OCI-LY1 (cell line): Measurements from ENCODE around the gene IL17RB.

Experiments
- H2AFZ ChIP-seq: fragments of 200-600 bp; sonication (generic), shearing (Covaris generic); 2 replicates; pipeline ENCODE4 v1.6.0; 2014; ENCODE audit warnings: antibody characterized with exemption, mild to moderate bottlenecking, low read length
- H3F3A ChIP-seq: fragments of 200-600 bp; sonication (generic), shearing (Covaris generic); 2 replicates; pipeline ENCODE4 v1.6.0; 2014; ENCODE audit warnings: mild to moderate bottlenecking, antibody characterized with exemption, low read length, moderate library complexity; ENCODE audit not compliant: insufficient read depth
- H3K27ac ChIP-seq: fragments of 200-600 bp; sonication (generic); 2 replicates; pipeline ENCODE4 v1.5.1; 2014; ENCODE audit warnings: low read length, mixed run types, mild to moderate bottlenecking, low read depth; ENCODE audit not compliant: poor library complexity, severe bottlenecking
- H3K27me3 ChIP-seq: fragments of 200-600 bp; sonication (generic); 2 replicates; pipeline ENCODE4 v1.6.0; 2014; ENCODE audit warnings: antibody characterized with exemption, mild to moderate bottlenecking, low read length, moderate library complexity; ENCODE audit not compliant: insufficient read depth
- H3K36me3 ChIP-seq: fragments of 200-600 bp; sonication (generic); 2 replicates; pipeline ENCODE4 v1.6.1; 2014; ENCODE audit warnings: mild to moderate bottlenecking, antibody characterized with exemption, low read length, moderate library complexity, mixed read lengths; ENCODE audit not compliant: insufficient read depth
- H3K4me1 ChIP-seq: fragments of 200-600 bp; sonication (generic); 2 replicates; pipeline ENCODE4 v1.5.1; 2014; ENCODE audit warnings: mild to moderate bottlenecking, low read length, moderate library complexity; ENCODE audit not compliant: insufficient read depth, severe bottlenecking
- H3K4me2 ChIP-seq: fragments of 200-600 bp; sonication (generic), shearing (Covaris generic); 2 replicates; pipeline ENCODE4 v1.6.1; 2014; ENCODE audit warnings: low read length
- H3K4me3 ChIP-seq: fragments of 200-600 bp; sonication (generic); 2 replicates; pipeline ENCODE4 v1.5.1; 2014; ENCODE audit warnings: low read length, low read depth, mild to moderate bottlenecking, mixed read lengths; ENCODE audit not compliant: poor library complexity, severe bottlenecking
- H3K79me2 ChIP-seq: fragments of 200-600 bp; shearing (Covaris generic); 2 replicates; pipeline ENCODE4 v1.6.1; 2016; ENCODE audit warnings: mixed run types, low read length, mixed read lengths; ENCODE audit not compliant: insufficient read depth
- H3K9ac ChIP-seq: fragments of 200-600 bp; sonication (generic), shearing (Covaris generic); 2 replicates; pipeline ENCODE4 v1.6.1; 2014; ENCODE audit warnings: mild to moderate bottlenecking, low read length, mixed read lengths
- H3K9me2 ChIP-seq: fragments of 200-600 bp; sonication (generic), shearing (Covaris generic); 2 replicates; pipeline ENCODE4 v1.6.1; 2014; ENCODE audit warnings: low read depth, mild to moderate bottlenecking, low read length, mixed read lengths
- H3K9me3 ChIP-seq: fragments of 200-600 bp; shearing (Covaris generic); 2 replicates; pipeline ENCODE4 v1.6.1; 2014; ENCODE audit warnings: low read length, mixed read lengths
- H4K20me1 ChIP-seq: fragments of 200-600 bp; sonication (generic), shearing (Covaris generic); 2 replicates; pipeline ENCODE4 v1.6.0; 2016; ENCODE audit warnings: mild to moderate bottlenecking, low read length; ENCODE audit not compliant: insufficient read depth
- EZH2 ChIP-seq: fragments of 200-600 bp; sonication (generic), shearing (Covaris generic); IDR thresholded peaks from 2 replicates; pipeline ENCODE4 v1.8.0; 2017; ENCODE audit warnings: borderline replicate concordance, mixed run types, mild to moderate bottlenecking, antibody characterized with exemption, low read length, moderate library complexity, mixed read lengths
- TF ChIP-seq, protein P1 (sequence below): fragments of 200-600 bp; sonication (generic), shearing (Covaris generic); IDR thresholded peaks from 2 replicates; pipeline ENCODE4 v1.5.1; 2017; ENCODE audit warnings: mild to moderate bottlenecking, antibody characterized with exemption, low read length, moderate library complexity, mixed read lengths

The IL17RB gene

DNA sequence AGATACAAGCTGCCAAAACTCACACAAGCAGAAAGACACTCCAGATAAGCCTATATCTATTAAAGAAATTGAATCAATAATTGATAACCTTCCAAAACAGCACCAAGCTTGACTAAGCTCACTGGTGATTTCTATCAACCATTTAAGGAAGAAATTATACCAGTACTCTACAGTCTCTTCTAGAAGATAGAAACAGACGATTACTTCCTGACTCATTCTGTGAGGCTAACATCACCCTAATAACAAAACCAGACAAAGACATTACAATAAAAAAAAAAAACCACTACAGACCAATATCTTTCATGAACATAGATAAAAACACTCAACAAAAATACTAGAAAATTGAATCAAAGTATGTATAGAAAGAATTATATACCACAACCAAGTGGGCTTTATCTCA is 20.3 kb upstream of the IL17RB start:
- H3K9me2 ChIP-seq = no peaks in the 10 kb centered on the region
- no peaks in the 10 kb centered on the region for H3K4me1 ChIP-seq
- H3K79me2 ChIP-seq = no peaks in the 10 kb centered on the region
- H3K36me3 ChIP-seq = no peaks in the 10 kb centered on the region
- H3K9ac ChIP-seq = no peak overlapping the region
- no peaks in the 10 kb centered on the region for H3K9me3 ChIP-seq
- H4K20me1 ChIP-seq = no peaks in the 10 kb centered on the region
- H3K27ac ChIP-seq = no peak overlapping the region
- no peaks in the 10 kb centered on the region for H3K27me3 ChIP-seq
- H3K4me3 ChIP-seq = no peak overlapping the region
- no peaks in the 10 kb centered on the region for H3F3A ChIP-seq
- H2AFZ ChIP-seq = no peak overlapping the region
- H3K4me2 ChIP-seq = no peak overlapping the region
- TF ChIP-seq EZH2 = no peak
- TF ChIP-seq, protein P1, sequence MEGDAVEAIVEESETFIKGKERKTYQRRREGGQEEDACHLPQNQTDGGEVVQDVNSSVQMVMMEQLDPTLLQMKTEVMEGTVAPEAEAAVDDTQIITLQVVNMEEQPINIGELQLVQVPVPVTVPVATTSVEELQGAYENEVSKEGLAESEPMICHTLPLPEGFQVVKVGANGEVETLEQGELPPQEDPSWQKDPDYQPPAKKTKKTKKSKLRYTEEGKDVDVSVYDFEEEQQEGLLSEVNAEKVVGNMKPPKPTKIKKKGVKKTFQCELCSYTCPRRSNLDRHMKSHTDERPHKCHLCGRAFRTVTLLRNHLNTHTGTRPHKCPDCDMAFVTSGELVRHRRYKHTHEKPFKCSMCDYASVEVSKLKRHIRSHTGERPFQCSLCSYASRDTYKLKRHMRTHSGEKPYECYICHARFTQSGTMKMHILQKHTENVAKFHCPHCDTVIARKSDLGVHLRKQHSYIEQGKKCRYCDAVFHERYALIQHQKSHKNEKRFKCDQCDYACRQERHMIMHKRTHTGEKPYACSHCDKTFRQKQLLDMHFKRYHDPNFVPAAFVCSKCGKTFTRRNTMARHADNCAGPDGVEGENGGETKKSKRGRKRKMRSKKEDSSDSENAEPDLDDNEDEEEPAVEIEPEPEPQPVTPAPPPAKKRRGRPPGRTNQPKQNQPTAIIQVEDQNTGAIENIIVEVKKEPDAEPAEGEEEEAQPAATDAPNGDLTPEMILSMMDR = no peak

- no peaks in the 10 kb centered on the region for H3K9me2 ChIP-seq
- no peaks in the 10 kb centered on the region for H4K20me1 ChIP-seq
- no peaks in the 10 kb centered on the region for H3K79me2 ChIP-seq
- no peaks in the 10 kb centered on the region for H3F3A ChIP-seq
- no peak overlapping the region for H3K4me3 ChIP-seq
- no peaks in the 10 kb centered on the region for H3K4me1 ChIP-seq
- no peak overlapping the region for H3K9ac ChIP-seq
- no peak overlapping the region for H3K4me2 ChIP-seq
- TF ChIP-seq, protein P1 = no peak
- TF ChIP-seq EZH2 = no peak
- no peak overlapping the region for H3K27ac ChIP-seq
- H3K9me3 ChIP-seq = no peaks in the 10 kb centered on the region
- H3K36me3 ChIP-seq = no peaks in the 10 kb centered on the region
- H3K27me3 ChIP-seq = no peaks in the 10 kb centered on the region
- H2AFZ ChIP-seq = no peak overlapping the region
These were observed 17.8 kb upstream of the IL17RB start for GRCh38 chr3:53828581-53828980.

- no peaks in the 10 kb centered on the region for H3F3A ChIP-seq
- H3K9me3 ChIP-seq = no peaks in the 10 kb centered on the region
- H3K4me2 ChIP-seq = no peak overlapping the region
- TF ChIP-seq, protein P1 = no peak
- TF ChIP-seq EZH2 = no peak
- no peaks in the 10 kb centered on the region for H3K79me2 ChIP-seq
- H3K36me3 ChIP-seq = no peaks in the 10 kb centered on the region
- H3K4me3 ChIP-seq = no peak overlapping the region
- no peak overlapping the region for H3K27ac ChIP-seq
- no peaks in the 10 kb centered on the region for H4K20me1 ChIP-seq
- no peak overlapping the region for H3K9ac ChIP-seq
- H3K27me3 ChIP-seq = no peaks in the 10 kb centered on the region
- H3K9me2 ChIP-seq = no peaks in the 10 kb centered on the region
- no peak overlapping the region for H2AFZ ChIP-seq
- H3K4me1 ChIP-seq = no peaks in the 10 kb centered on the region
These were observed 16.8 kb upstream of the IL17RB start for GRCh38 chr3:53829605-53830004.
